Right hindlimb (tissue), 1 donor: ENCODE results near the gene AXIN1.
A peak's percentile ranks its signal among the peaks of the same experiment; 100 is the strongest.

ENCODE experiments used
- DNase-seq: peaks from one replicate; pipeline ENCODE4 v3.0.0-alpha.2; 2018

The AXIN1 gene

DNA sequence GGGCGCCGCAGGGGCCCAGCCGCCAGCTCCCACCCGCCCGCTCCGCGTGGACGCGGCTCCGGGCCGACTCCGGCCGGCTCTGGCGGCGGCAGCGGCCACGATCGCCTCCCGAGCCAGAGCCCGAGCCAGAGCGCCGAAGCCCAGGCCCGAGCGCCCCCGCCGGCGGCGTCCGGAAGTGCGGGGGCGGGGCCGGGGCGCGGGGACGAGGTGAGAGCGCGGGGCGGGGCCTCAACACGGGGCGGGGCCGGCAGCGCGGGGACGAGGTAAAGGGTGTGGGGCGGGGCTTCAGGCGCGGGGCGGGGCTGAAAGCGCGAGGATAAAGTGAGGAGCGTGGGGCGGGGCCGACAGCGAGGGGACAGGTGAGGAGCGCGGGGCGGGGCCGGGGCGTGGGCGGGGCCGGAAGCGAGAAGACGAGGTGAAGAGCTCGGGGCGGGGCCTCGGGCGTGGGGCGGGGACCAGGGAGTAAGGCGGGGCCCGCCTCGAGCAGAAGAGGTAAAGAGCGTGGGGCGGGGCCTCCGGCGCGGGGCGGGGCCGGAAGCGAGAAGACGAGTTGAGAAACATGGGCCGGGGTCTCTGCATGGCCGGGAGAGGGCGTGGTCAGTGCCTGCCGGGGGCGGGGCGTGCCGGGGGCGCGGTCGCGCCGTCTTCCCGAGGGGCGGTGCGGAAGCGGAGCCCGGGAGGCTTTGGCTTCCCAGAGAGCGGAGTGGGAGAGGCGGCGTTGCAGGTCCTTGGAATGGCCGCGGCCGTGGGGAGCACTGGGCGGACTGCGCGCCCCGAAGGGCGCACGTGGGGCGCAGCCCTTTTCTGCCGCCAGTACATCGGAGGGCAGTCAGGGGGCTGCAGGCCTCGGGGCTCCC, at the start of gene AXIN1:
Gene AXIN1, minus strand, starts transcription at position 177 of the 857 bp plus-strand sequence. CDS start 5,698 bp downstream, outside the sequence.
- peak; percentile 95 for DNase-seq

GRCh38 chr16:401468-402348, 49.2 kb upstream of the AXIN1 start, which contains the start of gene DECR2:
TSS of gene DECR2 (plus strand) at chr16:401885. CDS start at chr16:401964, 79 bp downstream.
- peak; percentile 98 for DNase-seq

DNA sequence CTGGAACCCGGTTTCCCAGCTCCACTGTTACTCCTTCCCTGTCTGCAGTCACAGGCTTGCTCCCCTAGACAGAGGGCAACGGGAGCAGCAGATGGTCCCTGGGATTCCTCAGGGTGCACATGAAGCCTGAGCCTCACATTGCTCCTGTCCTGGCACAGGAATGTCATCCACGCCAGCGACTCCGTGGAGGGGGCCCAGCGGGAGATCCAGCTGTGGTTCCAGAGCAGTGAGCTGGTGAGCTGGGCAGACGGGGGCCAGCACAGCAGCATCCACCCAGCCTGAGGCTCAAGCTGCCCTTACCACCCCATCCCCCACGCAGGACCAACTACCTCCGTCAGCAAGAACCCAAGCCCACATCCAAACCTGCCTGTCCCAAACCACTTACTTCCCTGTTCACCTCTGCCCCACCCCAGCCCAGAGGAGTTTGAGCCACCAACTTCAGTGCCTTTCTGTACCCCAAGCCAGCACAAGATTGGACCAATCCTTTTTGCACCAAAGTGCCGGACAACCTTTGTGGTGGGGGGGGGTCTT, 47.6 kb upstream of the AXIN1 start:
- no peak for DNase-seq

- no peak for DNase-seq
Observed at GRCh38 chr16:399340-400019, 47.0 kb upstream of the AXIN1 start.

GRCh38 chr16:398561-399339, 46.2 kb upstream of the AXIN1 start:
- DNase-seq, result no peak

DNA sequence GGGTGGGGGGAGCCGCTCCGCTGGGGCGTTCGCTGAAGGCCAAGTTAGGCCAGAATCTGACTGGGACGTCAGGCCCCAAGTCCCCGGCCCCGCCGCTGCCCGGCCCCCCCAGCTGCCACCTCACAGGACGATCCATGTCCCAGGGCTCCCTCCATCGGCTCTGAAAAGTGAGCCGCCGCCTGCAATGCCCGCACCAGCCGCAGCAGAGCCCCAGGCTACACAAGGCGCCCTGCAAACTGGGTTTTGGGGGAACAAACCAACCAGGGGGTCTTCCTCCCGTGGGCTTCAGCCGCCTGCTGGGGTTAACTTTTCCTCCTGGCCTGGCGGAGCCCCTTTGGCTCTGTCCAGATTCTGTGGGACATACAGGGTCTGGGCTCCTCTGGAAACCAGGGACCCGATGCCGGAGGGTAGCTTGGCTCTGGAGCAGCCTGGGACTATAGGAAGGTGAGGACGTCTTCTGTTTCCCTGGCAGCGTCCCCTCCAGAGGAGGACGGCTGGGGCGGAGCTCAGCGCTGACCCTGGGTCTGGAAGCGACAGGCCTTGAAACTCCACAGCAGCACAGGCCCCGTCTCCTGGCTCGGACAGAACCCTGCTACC, 45.3 kb upstream of the AXIN1 start:
- peak; percentile 78 for DNase-seq

DNA sequence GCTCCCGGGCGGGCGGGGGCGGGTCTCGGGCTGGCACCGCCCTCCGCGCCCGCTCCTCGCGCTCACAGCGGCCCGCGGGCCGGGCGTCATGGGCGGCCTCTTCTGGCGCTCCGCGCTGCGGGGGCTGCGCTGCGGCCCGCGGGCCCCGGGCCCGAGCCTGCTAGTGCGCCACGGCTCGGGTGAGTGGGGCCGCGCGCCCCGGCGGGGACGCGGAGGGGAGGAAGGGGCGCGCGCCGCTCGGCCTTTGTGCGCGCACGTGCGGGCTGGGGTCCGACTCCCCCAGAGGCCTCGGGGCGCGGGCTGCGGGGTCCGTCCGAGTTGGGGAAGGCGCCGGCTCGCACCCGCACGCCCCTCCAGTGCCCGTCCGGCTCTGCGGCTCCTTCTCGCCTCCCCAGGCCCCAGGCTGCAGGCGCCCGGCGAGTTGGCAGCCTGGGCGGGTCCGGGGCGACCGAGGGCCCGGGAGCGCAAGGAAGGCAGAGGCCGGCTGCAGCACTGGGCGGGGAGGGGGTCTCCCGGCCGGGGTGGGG, 44.7 kb upstream of the AXIN1 start, which contains the start of gene NME4:
Gene NME4, plus strand, starts transcription at position 65 of the 527 bp plus-strand sequence. Its CDS starts 24 bp downstream, at position 89.
- DNase-seq, result no peak

DNA sequence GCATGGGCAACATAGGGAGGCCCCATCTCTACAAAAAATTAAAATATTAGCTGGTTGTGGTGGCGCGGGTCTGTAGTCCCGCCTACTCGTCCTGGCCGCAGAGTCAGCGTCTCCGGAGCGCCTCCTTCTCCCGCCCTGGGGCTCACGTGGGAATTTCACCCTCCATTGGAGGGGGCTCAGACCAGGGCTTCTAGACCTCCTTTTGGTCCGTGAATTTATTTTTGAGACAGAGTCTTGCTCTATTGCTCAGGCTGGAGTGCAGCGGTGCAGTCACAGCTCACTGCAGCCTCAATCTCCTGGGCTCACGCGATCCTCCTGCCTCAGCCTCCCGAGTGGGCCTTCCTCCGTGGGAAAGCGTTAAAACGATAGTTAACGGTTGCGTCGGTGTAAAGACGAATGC, 44.1 kb upstream of the AXIN1 start:
- DNase-seq, result no peak

GRCh38 chr16:396199-396598, 43.7 kb upstream of the AXIN1 start:
- DNase-seq, result no peak

DNA sequence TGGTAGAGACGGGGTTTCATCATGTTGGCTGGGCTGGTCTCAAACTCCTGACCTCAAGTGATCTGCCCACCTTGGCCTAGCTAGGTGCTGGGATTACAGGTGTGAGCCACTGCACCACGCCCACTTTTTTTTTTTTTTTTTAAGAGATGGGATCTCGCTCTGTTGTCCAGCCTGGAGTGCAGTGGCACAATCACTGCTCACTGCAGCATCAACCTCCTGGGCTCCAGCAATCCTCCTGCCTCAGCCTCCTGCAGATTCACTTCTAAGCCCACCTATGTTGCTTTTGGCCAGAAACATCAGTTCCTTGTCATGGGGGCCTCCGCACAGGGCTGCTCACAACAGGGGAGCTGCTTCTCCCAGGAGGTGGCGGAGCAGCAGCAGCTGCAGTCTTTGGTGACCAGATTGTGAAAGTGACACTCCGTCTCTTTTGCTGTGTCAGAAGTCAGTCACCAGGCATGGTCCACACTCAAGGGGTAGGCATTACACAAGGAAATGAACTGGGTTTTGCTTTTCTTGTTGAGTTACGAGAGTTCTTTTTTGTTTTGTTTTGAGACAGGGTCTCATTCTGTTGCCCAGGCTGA, 40.0 kb upstream of the AXIN1 start:
- DNase-seq, result peak; percentile 21

DNA sequence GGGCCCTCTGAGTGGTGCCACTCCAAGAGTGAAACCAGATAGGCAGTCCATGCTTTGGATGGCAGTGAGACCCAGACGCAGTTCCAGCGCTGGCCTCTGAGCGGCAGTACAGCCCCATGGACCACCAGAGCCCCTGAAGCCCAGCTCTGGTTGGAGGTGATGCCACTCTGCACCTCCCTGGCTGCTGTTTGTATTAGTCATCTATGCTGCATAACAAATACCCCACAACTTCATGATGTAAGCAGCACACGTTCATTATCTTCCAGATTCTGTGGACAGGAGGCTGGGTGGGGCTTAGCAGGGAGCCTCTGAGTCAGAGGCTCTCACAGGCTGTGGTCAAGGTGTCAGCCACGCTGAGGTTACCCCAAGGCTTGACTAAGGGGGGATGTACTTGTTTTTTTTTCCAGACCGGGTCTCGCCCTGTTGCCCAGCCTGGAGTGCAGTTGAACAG, 39.4 kb upstream of the AXIN1 start:
- peak; percentile 57 for DNase-seq

- peak; percentile 12 for DNase-seq
Observed at GRCh38 chr16:389352-389751, 36.8 kb upstream of the AXIN1 start.

DNA sequence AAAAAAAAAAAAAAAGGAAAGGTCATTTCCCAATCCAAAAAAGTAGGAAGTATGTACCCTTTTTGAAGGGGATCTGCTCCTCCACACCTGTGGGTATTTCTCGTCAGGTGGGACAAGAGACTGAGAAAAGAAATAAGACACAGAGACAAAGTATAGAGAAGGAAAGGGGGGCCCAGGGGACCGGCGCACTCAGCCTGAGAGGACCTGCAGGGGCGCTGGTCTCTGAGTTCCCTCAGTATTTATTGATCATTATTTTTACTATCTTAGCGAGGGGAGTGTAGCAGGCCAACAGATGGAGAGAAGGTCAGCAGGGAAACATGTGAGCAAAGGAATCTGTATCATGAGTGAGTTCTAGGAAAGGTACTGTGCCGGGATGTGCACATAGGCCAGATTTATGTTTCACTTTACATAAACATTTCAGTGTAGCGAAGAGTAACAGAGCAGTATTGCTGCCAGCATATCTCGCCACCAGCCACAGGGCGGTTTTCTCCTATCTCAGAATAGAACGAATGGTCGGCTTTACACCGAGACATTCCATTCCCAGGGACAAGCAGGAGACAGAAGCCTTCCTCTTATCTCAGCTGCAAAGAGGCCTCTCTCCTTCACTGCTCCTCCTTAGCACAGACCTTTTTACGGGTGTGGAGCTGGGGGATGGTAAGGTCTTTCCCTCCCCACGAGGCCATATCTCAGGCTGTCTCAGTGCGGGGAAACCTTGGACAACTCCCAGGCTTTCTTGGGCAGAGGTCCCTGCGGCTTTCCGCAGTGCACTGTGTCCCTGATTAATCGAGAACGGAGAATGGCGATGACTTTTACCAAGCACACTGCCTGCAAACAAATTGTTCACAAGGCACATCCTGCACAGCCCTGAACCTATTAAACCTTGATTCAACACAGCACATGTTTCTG, 35.5 kb upstream of the AXIN1 start:
- DNase-seq, result peak; percentile 24

- peak; percentile 14 for DNase-seq
Observed at GRCh38 chr16:386641-387156, 34.2 kb upstream of the AXIN1 start.

- peak; percentile 25 for DNase-seq
Observed at GRCh38 chr16:383326-384051, 31.0 kb upstream of the AXIN1 start.

DNA sequence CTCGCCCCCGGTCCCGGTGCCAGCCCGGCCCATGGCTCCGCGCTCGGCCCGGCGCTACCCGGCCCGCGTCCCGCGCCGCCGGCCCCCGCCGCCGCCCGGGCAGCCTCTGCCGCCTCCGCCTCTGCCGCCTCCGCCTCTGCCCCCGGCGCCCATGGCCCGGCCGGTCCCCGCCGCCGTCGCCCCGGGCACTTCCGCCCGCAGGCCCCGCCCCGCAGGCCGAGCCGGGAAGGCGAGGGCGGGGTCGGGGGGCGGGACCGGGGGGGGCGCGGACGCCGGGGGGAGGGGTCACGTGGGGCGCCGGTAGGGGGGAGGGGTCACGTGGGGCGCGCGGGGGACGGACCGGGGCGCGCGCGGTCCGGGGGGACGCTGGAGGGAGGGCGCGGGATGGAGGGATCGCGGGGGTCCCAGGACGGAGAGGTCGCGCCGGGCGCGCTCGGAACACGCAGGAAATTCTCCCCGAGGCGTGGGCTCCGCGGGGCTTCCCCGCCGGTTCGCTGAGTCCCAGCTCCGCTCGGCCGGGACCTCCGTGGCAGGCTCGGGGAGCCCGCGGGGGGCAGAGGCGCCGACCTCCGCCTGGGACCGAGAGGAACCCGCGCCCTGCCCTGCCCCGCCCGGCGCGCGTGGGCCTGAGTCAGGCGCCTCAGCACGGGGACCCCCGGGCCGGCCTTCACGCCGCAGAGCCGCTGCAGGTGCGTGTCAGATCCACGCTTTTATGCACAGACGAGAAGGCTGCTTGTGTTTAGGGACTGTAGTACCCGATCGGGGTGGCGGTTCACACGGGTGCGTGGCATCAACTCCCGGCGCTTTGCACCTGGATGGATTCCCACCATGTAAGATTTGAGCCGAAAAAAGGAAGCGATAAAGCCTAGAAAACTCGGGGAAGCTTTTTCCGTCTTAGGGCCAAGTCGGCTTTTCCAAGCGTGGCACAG, 29.5 kb upstream of the AXIN1 start, which contains the start of gene PGAP6:
Gene PGAP6, minus strand, starts transcription at position 190 of the 929 bp plus-strand sequence. Its CDS starts 157 bp downstream, at position 33.
- DNase-seq, result peak; percentile 71
